22Rv1 (cell line): Measurements from ENCODE around the gene STRA8.

ENCODE experiments used
- CTCF ChIP-seq: fragments of 450-650 bp; IDR thresholded peaks from 2 replicates; pipeline ENCODE4 v1.5.1; 2017; ENCODE audit warnings: mild to moderate bottlenecking
- ZFX ChIP-seq: fragments of 450-650 bp; IDR thresholded peaks from 2 replicates; pipeline ENCODE4 v1.6.1; 2017; ENCODE audit warnings: antibody characterized with exemption, borderline replicate concordance

- TF ChIP-seq CTCF: no peak
- no peak for TF ChIP-seq ZFX
Observed at GRCh38 chr7:135257790-135258189, 24.2 kb downstream of the STRA8 start.
